HTR-8/SVneo (cell line): ENCODE data around the gene MASP2.
A peak's percentile ranks its signal among the peaks of the same experiment; 100 is the strongest.
"Not testable (repeated sequence)": the region's sequence is repeated elsewhere in the genome, so short reads cannot be mapped to it uniquely, and the experiment has no call there.

Experiments
- DNase-seq: peaks from one replicate; pipeline ENCODE4 v3.0.0; 2011; ENCODE audit warnings: low spot score, mixed read lengths; ENCODE audit not compliant: insufficient read length
- FAIRE-seq: peaks from 2 replicates; lab custom pipeline; 2011; peaks lifted over from hg19 to GRCh38; lab: Jason Lieb, UNC

The MASP2 gene

GRCh38 chr1:11046625-11047365 lies at the start of gene MASP2:
Gene MASP2 (minus strand): TSS chr1:11047239. CDS start chr1:11047207, 32 bp downstream.
- FAIRE-seq (no peak), DNase-seq (no peak)

- not testable (repeated sequence) for DNase-seq, FAIRE-seq
These were observed 36.7 kb upstream of the MASP2 start for GRCh38 chr1:11083784-11084183.

- FAIRE-seq (no peak), DNase-seq (no peak)
These were observed 33.9 kb upstream of the MASP2 start for GRCh38 chr1:11080931-11081330.

- DNase-seq (no peak), FAIRE-seq (no peak)
These were observed 31.6 kb upstream of the MASP2 start for GRCh38 chr1:11078631-11079030.

- FAIRE-seq, DNase-seq: not testable (repeated sequence)
These were observed 26.4 kb upstream of the MASP2 start for GRCh38 chr1:11073398-11073797.

- no peak for FAIRE-seq
- DNase-seq, result no peak
These were observed 25.3 kb upstream of the MASP2 start for GRCh38 chr1:11072216-11072917.

- DNase-seq (no peak), FAIRE-seq (no peak)
These were observed 24.6 kb upstream of the MASP2 start for GRCh38 chr1:11071463-11072215.

- no peak for FAIRE-seq
- DNase-seq, result no peak
These were observed 23.8 kb upstream of the MASP2 start for GRCh38 chr1:11070876-11071275.

GRCh38 chr1:11068600-11069473 lies 21.8 kb upstream of the MASP2 start:
- FAIRE-seq (no peak), DNase-seq (no peak)

GRCh38 chr1:11067716-11068599 lies 20.9 kb upstream of the MASP2 start:
- FAIRE-seq (no peak), DNase-seq (no peak)

GRCh38 chr1:11065796-11066195 lies 18.8 kb upstream of the MASP2 start:
- no peak for FAIRE-seq
- no peak for DNase-seq

- DNase-seq (no peak), FAIRE-seq (no peak)
These were observed 17.9 kb upstream of the MASP2 start for GRCh38 chr1:11064942-11065341.

- DNase-seq, FAIRE-seq: not testable (repeated sequence)
These were observed 17.0 kb upstream of the MASP2 start for GRCh38 chr1:11063937-11064537.

- FAIRE-seq (no peak), DNase-seq (no peak)
These were observed 15.9 kb upstream of the MASP2 start for GRCh38 chr1:11062965-11063401.

- DNase-seq, result no peak
These were observed 14.8 kb upstream of the MASP2 start for GRCh38 chr1:11061652-11062365.

GRCh38 chr1:11059968-11060830 lies 13.2 kb upstream of the MASP2 start, which contains the start of gene SRM:
Gene SRM (minus strand): TSS chr1:11060018. CDS start chr1:11059943, 75 bp downstream.
- FAIRE-seq (peak; percentile 69), DNase-seq (peak; percentile 93)

More at GRCh38 chr1:11061652-11062365, 14.8 kb upstream of the MASP2 start:
- FAIRE-seq, result no peak
